ENCODE data around the gene ADSS1. TPM values are rescaled to one million over a fixed set of nuclear protein-coding genes. Genes with fewer than 3 reads are reported as not detected.

Gene ADSS1
- polyA plus RNA-seq, 1 of the 3 experiments (the other 2 are of a cell fraction), result 14.3 TPM

GRCh38 chr14:104718147-104718546 is 5.9 kb upstream of the ADSS1 start:
- no peaks in the 10 kb centered on the region for H3K9me2 ChIP-seq
- 100% methylated on average over 9 of the region's 10 CpGs for WGBS (ENCODE audit: low lambda C conversion rate)
- H3K4me3 ChIP-seq (ENCODE audit: low read depth in 2 of 2, low read length in 1 of 2), result no peak overlapping the region
- H3K4me1 ChIP-seq (ENCODE audit: control insufficient read depth in 1 of 2, insufficient read depth in 2 of 2, low read depth in 1 of 2, low read length in 1 of 2), result peaks cover 0 to 13% of the 10 kb centered on the region in 2 experiments; a peak in 2 of 4 replicates
- POLR2A ChIA-PET, result no interaction called here
- no peaks in the 10 kb centered on the region for H3F3A ChIP-seq (replicated peaks; ENCODE audit: insufficient read depth)
- no peak overlapping the region for H3K9ac ChIP-seq
- H3K27me3 ChIP-seq (ENCODE audit: insufficient read depth), result no peaks in the 10 kb centered on the region
- no peak overlapping the region for H3K4me2 ChIP-seq
- no peak overlapping the region for H3K27ac ChIP-seq (ENCODE audit: low read depth in 2 of 2, low read length in 1 of 2)
- H3K36me3 ChIP-seq (replicated peaks in 1 of 2; ENCODE audit: control insufficient read depth in 1 of 2, insufficient read depth in 2 of 2, low read length in 1 of 2), result peaks cover 4 to 31% of the 10 kb centered on the region in 2 experiments
- no peak for TF ChIP-seq TCF12 (IDR thresholded peaks at IDR 0.05)
- TF ChIP-seq GABPA (IDR thresholded peaks at IDR 0.05; ENCODE audit: low read depth), result no peak
- TF ChIP-seq ELF1 (IDR thresholded peaks at IDR 0.05), result no peak
- TF ChIP-seq CTCF (IDR thresholded peaks at IDR 0.05), result no peak
- TF ChIP-seq TEAD4 (IDR thresholded peaks at IDR 0.05; ENCODE audit: borderline replicate concordance, insufficient read depth), result no peak
- TF ChIP-seq SMC3 (IDR thresholded peaks at IDR 0.05; ENCODE audit: low read depth, low read length), result no peak
- TF ChIP-seq SIN3A (IDR thresholded peaks at IDR 0.05; ENCODE audit: borderline replicate concordance, low read depth, low read length), result no peak
- TF ChIP-seq PBX3 (IDR thresholded peaks at IDR 0.05), result no peak
- no peak for TF ChIP-seq REST (IDR thresholded peaks at IDR 0.05; ENCODE audit: low read depth, low read length)
- TF ChIP-seq FOXM1 (IDR thresholded peaks at IDR 0.05; ENCODE audit: low read depth), result no peak
- TF ChIP-seq GATA2 (CRISPR knock-in tag; IDR thresholded peaks at IDR 0.05), result no peak
- no peak for TF ChIP-seq FOXJ3 (CRISPR knock-in tag; IDR thresholded peaks at IDR 0.05)
- TF ChIP-seq EZH2phosphoT487 (IDR thresholded peaks at IDR 0.05; ENCODE audit: borderline replicate concordance, low read depth), result no peak
- TF ChIP-seq MXI1 (IDR thresholded peaks at IDR 0.05; ENCODE audit: low read depth, low read length), result no peak
- TF ChIP-seq YY1 (IDR thresholded peaks at IDR 0.05; ENCODE audit: low read depth), result no peak
- no peak for TF ChIP-seq EP300 (IDR thresholded peaks at IDR 0.05; ENCODE audit: borderline replicate concordance in 1 of 2, low read depth in 1 of 2, low read length in 1 of 2)
- no peak for TF ChIP-seq MAX (IDR thresholded peaks at IDR 0.05; ENCODE audit: low read depth)
- H3K79me2 ChIP-seq (ENCODE audit: insufficient read depth), result no peaks in the 10 kb centered on the region
- CTCF ChIA-PET, result interaction anchor here (2.3 kb wide), 1 partner anchor 10 kb away, joined by 16 read pairs; no protein-coding TSS in a partner anchor
- no peaks in the 10 kb centered on the region for H3K9me3 ChIP-seq
- H4K20me1 ChIP-seq (ENCODE audit: insufficient read depth), result peaks cover 11% of the 10 kb centered on the region; the same call in 1 of the 2 replicates
- no peak overlapping the region for H2AFZ ChIP-seq (ENCODE audit: low read depth)
- no peak for DNase-seq

Measured in SK-N-SH (cell line).